CD14-positive monocyte (primary cell): ENCODE results near the gene ZPLD1. TPM values are rescaled to one million over a fixed set of nuclear protein-coding genes. Genes with fewer than 3 reads are reported as not detected.

Source experiments
- DNase-seq, 3 donors: peaks; one replicate each; pipeline ENCODE4 v3.0.0-alpha.2; 2011 to 2022
- H2AFZ ChIP-seq: 2 replicates; pipeline ENCODE4 v1.6.0; 2012; ENCODE audit warnings: mild to moderate bottlenecking, low read depth, low read length, inconsistent platforms; ENCODE audit not compliant: insufficient read depth, poor library complexity, severe bottlenecking
- H3K27ac ChIP-seq, 2 donors: 1 replicate in 1 of 2; 2 replicates in 1 of 2; pipeline ENCODE4 v1.5.1; 2012 to 2013; ENCODE audit warnings: low read length in 2 of 2, control low read depth in 1 of 2, inconsistent platforms in 1 of 2, low read depth in 1 of 2, mild to moderate bottlenecking in 1 of 2
- H3K27me3 ChIP-seq, 2 donors: one replicate each; pipeline versions ENCODE4 v1.6.0 to v1.6.1; 2011 to 2013; ENCODE audit warnings: low read length in 2 of 2; ENCODE audit not compliant: control insufficient read depth in 2 of 2, insufficient read depth in 2 of 2
- H3K36me3 ChIP-seq, 2 donors: replicated peaks in 1 of 2; 1 replicate in 1 of 2; 2 replicates in 1 of 2; pipeline versions ENCODE4 v1.5.1 to v1.6.1; 2012 to 2013; ENCODE audit warnings: low read length in 2 of 2, control low read depth in 1 of 2, inconsistent platforms in 1 of 2, mild to moderate bottlenecking in 1 of 2; ENCODE audit not compliant: insufficient read depth in 2 of 2, control insufficient read depth in 1 of 2
- H3K4me1 ChIP-seq, 2 donors: 1 replicate in 1 of 2; 2 replicates in 1 of 2; pipeline versions ENCODE4 v1.5.1 to v1.6.1; 2012 to 2013; ENCODE audit warnings: low read length in 2 of 2, control low read depth in 1 of 2, inconsistent platforms in 1 of 2, mild to moderate bottlenecking in 1 of 2, moderate library complexity in 1 of 2; ENCODE audit not compliant: insufficient read depth in 2 of 2, control insufficient read depth in 1 of 2
- H3K4me2 ChIP-seq: replicated peaks from 2 replicates; pipeline ENCODE3; 2012; ENCODE audit warnings: low read length, moderate library complexity, mild to moderate bottlenecking; ENCODE audit not compliant: poor library complexity, severe bottlenecking; ENCODE audit errors: extremely low read depth
- H3K4me3 ChIP-seq, 3 experiments: fragments of 200-600 bp in 1 of 3; sonication (generic) in 1 of 3; replicated peaks in 1 of 3; 1 replicate in 2 of 3; 2 replicates in 1 of 3; pipeline ENCODE4 v1.5.1; 2011 to 2013; ENCODE audit warnings: low read length in 3 of 3, mild to moderate bottlenecking in 3 of 3, control low read depth in 2 of 3, low read depth in 2 of 3, inconsistent platforms in 1 of 3, moderate library complexity in 1 of 3
- H3K79me2 ChIP-seq: 2 replicates; pipeline ENCODE4 v1.6.0; 2012; ENCODE audit warnings: mild to moderate bottlenecking, control low read depth, inconsistent platforms, low read length, moderate library complexity; ENCODE audit not compliant: insufficient read depth
- H3K9ac ChIP-seq: 2 replicates; pipeline ENCODE4 v1.6.0; 2017; ENCODE audit warnings: low read length, mild to moderate bottlenecking; ENCODE audit not compliant: insufficient read depth, poor library complexity, severe bottlenecking
- H3K9me3 ChIP-seq, 2 donors: replicated peaks in 1 of 2; 1 replicate in 1 of 2; 2 replicates in 1 of 2; pipeline versions ENCODE4 v1.5.1 to v1.6.1; 2012 to 2013; ENCODE audit warnings: low read length in 2 of 2, control low read depth in 1 of 2; ENCODE audit not compliant: control insufficient read depth in 1 of 2, insufficient read depth in 1 of 2
- H4K20me1 ChIP-seq: 2 replicates; pipeline ENCODE4 v1.6.0; 2012; ENCODE audit warnings: mild to moderate bottlenecking, low read length, control low read depth, moderate library complexity; ENCODE audit not compliant: insufficient read depth
- H3K27ac Mint-ChIP-seq, 7 donors: one replicate each; pipeline ENCODE4 v1.8.0; 2020; ENCODE audit warnings: mild to moderate bottlenecking in 7 of 7, mixed read lengths in 7 of 7, moderate library complexity in 6 of 7, inconsistent platforms in 2 of 7
- H3K27me3 Mint-ChIP-seq, 3 donors: one replicate each; pipeline ENCODE4 v1.8.0; 2021 to 2022; ENCODE audit warnings: low read depth in 3 of 3, mild to moderate bottlenecking in 3 of 3, mixed read lengths in 3 of 3, moderate library complexity in 3 of 3, inconsistent platforms in 1 of 3
- H3K36me3 Mint-ChIP-seq, 2 donors: one replicate each; pipeline ENCODE4 v1.8.0; 2020; ENCODE audit warnings: mixed read lengths in 2 of 2, inconsistent platforms in 1 of 2, mild to moderate bottlenecking in 1 of 2
- H3K4me1 Mint-ChIP-seq: one replicate; pipeline ENCODE4 v1.8.0; 2020; ENCODE audit warnings: mild to moderate bottlenecking, mixed read lengths
- H3K4me3 Mint-ChIP-seq, 2 donors: one replicate each; pipeline ENCODE4 v1.8.0; 2020; ENCODE audit warnings: mild to moderate bottlenecking in 2 of 2, mixed read lengths in 2 of 2, moderate library complexity in 1 of 2
- H3K9me3 Mint-ChIP-seq, 7 donors: one replicate each; pipeline ENCODE4 v1.8.0; 2020 to 2022; ENCODE audit warnings: mixed read lengths in 7 of 7, mild to moderate bottlenecking in 6 of 7, moderate library complexity in 6 of 7, inconsistent platforms in 2 of 7
- WGBS: methylation state at CpG from one replicate; pipeline ENCODE4 v1.1.5; 2013; ENCODE audit warnings: missing lambda C conversion rate; ENCODE audit not compliant: insufficient coverage; 5-methylcytosine and 5-hydroxymethylcytosine counted together
- intact Hi-C, 2 donors: fragments of 100-400 bp; cut with micrococcal nuclease; formaldehyde crosslinking; loops; one replicate each; pipeline versions ENCODE4 v1.15.0 to v1.15.1; 2023
- polyA plus RNA-seq, 3 donors: library from polyadenylated mRNA; depleted of rRNA in 1 of 3; unstranded in 2 of 3; stranded (reverse) in 1 of 3; fragments of 300-500 nt in 2 of 3; fragments of >200 nt in 1 of 3; fragmentation: Illumina TruSeq in 2 of 3; gene quantifications; 1 replicate in 2 of 3; 2 replicates in 1 of 3; pipeline ENCODE4 v1.2.3, GENCODE V29; 2012 to 2021
- TF ChIP-seq, protein P1 (sequence below): fragments of 200-600 bp; IDR thresholded peaks from one replicate; pipeline ENCODE4 v1.8.0; 2022; ENCODE audit warnings: antibody characterized with exemption, mild to moderate bottlenecking

The ZPLD1 gene
- polyA plus RNA-seq, 3 donors, result not detected

DNA sequence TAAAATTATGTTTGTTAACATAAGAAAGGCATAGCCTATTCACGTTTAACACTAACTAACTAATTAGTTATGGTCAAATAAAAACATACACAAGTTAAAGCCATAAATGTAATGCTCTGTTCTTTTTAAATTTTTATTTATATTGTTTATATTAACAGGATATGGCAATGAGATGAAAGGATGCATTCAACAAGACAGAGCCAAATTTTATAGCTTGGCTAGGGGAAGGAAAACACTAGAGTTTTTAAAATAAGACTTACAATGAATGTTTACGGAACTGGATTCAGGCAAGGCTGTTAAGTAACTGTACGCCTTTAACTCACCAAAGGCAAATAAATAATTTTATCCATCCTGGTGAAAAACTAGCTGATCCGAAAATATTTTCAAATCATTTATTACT, 86.4 kb downstream of the ZPLD1 start:
- peaks cover 16% of the 10 kb centered on the region for H3K4me1 Mint-ChIP-seq
- H3K27ac ChIP-seq, result no peak overlapping the region
- H3K4me2 ChIP-seq, result no peak overlapping the region
- no peaks in the 10 kb centered on the region for H3K36me3 ChIP-seq
- peaks cover 4 to 6% of the 10 kb centered on the region in 2 donors for H3K4me1 ChIP-seq
- peaks cover 0 to 7% (median 4%) of the 10 kb centered on the region in 7 donors for H3K9me3 Mint-ChIP-seq
- WGBS, result no CpG with 5 or more reads among the region's 4 CpGs
- H3K79me2 ChIP-seq, result no peaks in the 10 kb centered on the region
- no peak overlapping the region for H2AFZ ChIP-seq
- H3K4me3 ChIP-seq, result no peak overlapping the region
- H3K27me3 ChIP-seq, result no peaks in the 10 kb centered on the region
- H3K27ac Mint-ChIP-seq, result no peak overlapping the region
- H3K9me3 ChIP-seq, result no peaks in the 10 kb centered on the region
- H4K20me1 ChIP-seq, result no peaks in the 10 kb centered on the region
- no peak overlapping the region for H3K9ac ChIP-seq
- intact Hi-C loops, result loop anchor here in 1 of 2 donors (10.0 kb wide), 1 partner anchor 286 kb away; no protein-coding TSS in a partner anchor
- TF ChIP-seq, protein P1, sequence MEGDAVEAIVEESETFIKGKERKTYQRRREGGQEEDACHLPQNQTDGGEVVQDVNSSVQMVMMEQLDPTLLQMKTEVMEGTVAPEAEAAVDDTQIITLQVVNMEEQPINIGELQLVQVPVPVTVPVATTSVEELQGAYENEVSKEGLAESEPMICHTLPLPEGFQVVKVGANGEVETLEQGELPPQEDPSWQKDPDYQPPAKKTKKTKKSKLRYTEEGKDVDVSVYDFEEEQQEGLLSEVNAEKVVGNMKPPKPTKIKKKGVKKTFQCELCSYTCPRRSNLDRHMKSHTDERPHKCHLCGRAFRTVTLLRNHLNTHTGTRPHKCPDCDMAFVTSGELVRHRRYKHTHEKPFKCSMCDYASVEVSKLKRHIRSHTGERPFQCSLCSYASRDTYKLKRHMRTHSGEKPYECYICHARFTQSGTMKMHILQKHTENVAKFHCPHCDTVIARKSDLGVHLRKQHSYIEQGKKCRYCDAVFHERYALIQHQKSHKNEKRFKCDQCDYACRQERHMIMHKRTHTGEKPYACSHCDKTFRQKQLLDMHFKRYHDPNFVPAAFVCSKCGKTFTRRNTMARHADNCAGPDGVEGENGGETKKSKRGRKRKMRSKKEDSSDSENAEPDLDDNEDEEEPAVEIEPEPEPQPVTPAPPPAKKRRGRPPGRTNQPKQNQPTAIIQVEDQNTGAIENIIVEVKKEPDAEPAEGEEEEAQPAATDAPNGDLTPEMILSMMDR, result no peak
- peaks cover 0 to 2% (median 0%) of the 10 kb centered on the region in 3 donors for H3K27me3 Mint-ChIP-seq
- H3K36me3 Mint-ChIP-seq, result no peaks in the 10 kb centered on the region
- no peak for DNase-seq
- H3K4me3 Mint-ChIP-seq, result no peak overlapping the region

DNA sequence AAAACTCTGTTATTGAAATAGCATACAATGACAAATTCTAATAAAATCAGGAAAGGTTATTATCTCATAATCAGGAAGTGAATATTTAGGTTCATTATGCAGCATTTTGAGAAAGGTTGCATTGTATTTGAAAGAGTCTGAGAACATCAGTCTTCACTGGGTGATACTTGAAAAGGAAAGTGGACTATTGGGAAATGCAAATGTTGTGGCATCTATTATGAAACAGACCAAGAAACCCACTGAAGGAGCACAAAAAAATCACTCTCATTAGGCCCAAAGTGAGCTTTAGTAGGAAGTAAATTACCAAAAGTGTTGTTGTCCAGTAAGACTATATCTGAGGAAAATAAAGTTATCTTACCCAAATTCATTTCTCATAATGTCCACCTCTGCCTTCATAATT, 90.8 kb downstream of the ZPLD1 start:
- Histone ChIP-seq H3K79me2 (no peaks in the 10 kb centered on the region), H3K36me3 (no peaks in the 10 kb centered on the region), H2AFZ (no peak overlapping the region), H3K4me1 (peaks cover 4 to 6% of the 10 kb centered on the region in 2 donors), H4K20me1 (no peaks in the 10 kb centered on the region), H3K9me3 (no peaks in the 10 kb centered on the region), H3K4me2 (no peak overlapping the region), H3K9ac (no peak overlapping the region), H3K27me3 (no peaks in the 10 kb centered on the region), H3K4me3 (no peak overlapping the region), H3K27ac (no peak overlapping the region)
- Mint-ChIP-seq H3K36me3 (no peaks in the 10 kb centered on the region), H3K4me1 (peaks cover 16% of the 10 kb centered on the region), H3K9me3 (peaks cover 0 to 7% (median 2%) of the 10 kb centered on the region in 7 donors), H3K27ac (no peak overlapping the region), H3K27me3 (no peaks in the 10 kb centered on the region), H3K4me3 (no peak overlapping the region)
- intact Hi-C loops, result loop anchor here in 1 of 2 donors (10.0 kb wide), 1 partner anchor 291 kb away; no protein-coding TSS in a partner anchor
- TF ChIP-seq, protein P1, result no peak
- DNase-seq, result no peak
